Natural killer cell (primary cell): ENCODE data around the gene OSBPL10. TPM values are rescaled to one million over a fixed set of nuclear protein-coding genes. Genes with fewer than 3 reads are reported as not detected.

Source experiments
- ATAC-seq, 3 donors: fragments of 150-1000 bp in 2 of 3; fragments of 200-7000 bp in 1 of 3; cut with Tn5 transposase; 1 replicate in 1 of 3; 2 replicates in 2 of 3; pipeline ENCODE4 v1.10.0; 2021; ENCODE audit warnings: mild to moderate bottlenecking in 2 of 3, moderate library complexity in 2 of 3
- DNase-seq, 2 donors: peaks; one replicate each; pipeline versions ENCODE4 v3.0.0 to v3.0.0-alpha.2; 2013 to 2021; ENCODE audit warnings: mixed read lengths in 1 of 2
- H3K27ac ChIP-seq: one replicate; pipeline ENCODE4 v1.5.1; 2013; ENCODE audit warnings: mild to moderate bottlenecking, low read length
- H3K27me3 ChIP-seq: one replicate; pipeline ENCODE4 v1.6.1; 2013; ENCODE audit warnings: low read length; ENCODE audit not compliant: control insufficient read depth, insufficient read depth
- H3K36me3 ChIP-seq: one replicate; pipeline ENCODE4 v1.6.1; 2013; ENCODE audit warnings: low read length; ENCODE audit not compliant: control insufficient read depth, insufficient read depth
- H3K4me1 ChIP-seq: one replicate; pipeline ENCODE4 v1.6.1; 2013; ENCODE audit warnings: low read length; ENCODE audit not compliant: control insufficient read depth, insufficient read depth
- H3K4me3 ChIP-seq: one replicate; pipeline ENCODE4 v1.5.1; 2013; ENCODE audit warnings: low read length
- H3K9me3 ChIP-seq: one replicate; pipeline ENCODE4 v1.6.1; 2013; ENCODE audit warnings: low read length; ENCODE audit not compliant: control insufficient read depth, insufficient read depth
- H3K27ac Mint-ChIP-seq, 2 donors: one replicate each; pipeline ENCODE4 v1.8.0; 2022; ENCODE audit warnings: mild to moderate bottlenecking in 2 of 2, mixed read lengths in 2 of 2, moderate library complexity in 1 of 2
- H3K27me3 Mint-ChIP-seq, 2 donors: one replicate each; pipeline ENCODE4 v1.8.0; 2022; ENCODE audit warnings: low read depth in 2 of 2, mixed read lengths in 2 of 2
- H3K36me3 Mint-ChIP-seq: one replicate; pipeline ENCODE4 v1.8.0; 2022; ENCODE audit warnings: mixed read lengths
- H3K4me1 Mint-ChIP-seq, 2 donors: one replicate each; pipeline ENCODE4 v1.8.0; 2022; ENCODE audit warnings: mixed read lengths in 2 of 2
- H3K4me3 Mint-ChIP-seq: one replicate; pipeline ENCODE4 v1.8.0; 2022; ENCODE audit warnings: mild to moderate bottlenecking, moderate library complexity, mixed read lengths
- H3K9me3 Mint-ChIP-seq, 2 donors: one replicate each; pipeline ENCODE4 v1.8.0; 2022; ENCODE audit warnings: mixed read lengths in 2 of 2
- CTCF ChIP-seq: fragments of 200-600 bp; IDR thresholded peaks from one replicate; pipeline ENCODE4 v1.8.0; 2022; ENCODE audit warnings: antibody characterized with exemption
- WGBS: methylation state at CpG from one replicate; pipeline ENCODE4 v1.1.7; 2013; ENCODE audit warnings: missing lambda C conversion rate; ENCODE audit not compliant: insufficient coverage; 5-methylcytosine and 5-hydroxymethylcytosine counted together
- intact Hi-C: fragments of 100-400 bp; cut with micrococcal nuclease; formaldehyde crosslinking; loops from one replicate; pipeline ENCODE4 v1.14.2; 2022
- total RNA-seq, 4 donors: library from RNA; stranded (reverse); fragments of 120-200 nt in 1 of 4; gene quantifications; one replicate each; pipeline versions ENCODE4 v1.2.3 to v1.2.4, GENCODE V29; 2013 to 2022

Gene OSBPL10
- total RNA-seq, 3 donors from 2014 or later (not counting 1 experiment from before 2014, with no cell fraction given), result 1.00 to 3.6 (median 1.6) TPM

- no peak overlapping the region for H3K4me3 Mint-ChIP-seq
- Histone ChIP-seq H3K9me3 (no peaks in the 10 kb centered on the region), H3K27ac (no peak overlapping the region), H3K27me3 (no peaks in the 10 kb centered on the region), H3K4me1 (no peaks in the 10 kb centered on the region), H3K4me3 (no peak overlapping the region), H3K36me3 (no peaks in the 10 kb centered on the region)
- H3K36me3 Mint-ChIP-seq, result no peaks in the 10 kb centered on the region
- no peak overlapping the region for H3K27ac Mint-ChIP-seq
- H3K4me1 Mint-ChIP-seq, result peaks cover 4 to 7% of the 10 kb centered on the region in 2 donors
- ATAC-seq, result no peak
- H3K27me3 Mint-ChIP-seq, result peaks cover 6 to 9% of the 10 kb centered on the region in 2 donors
- WGBS, result 92% methylated on average over 4 of the region's 4 CpGs
- intact Hi-C loops, result no loop called here
- TF ChIP-seq CTCF, result no peak
- H3K9me3 Mint-ChIP-seq, result no peaks in the 10 kb centered on the region
- DNase-seq, result no peak
Measured at GRCh38 chr3:31709526-31709925, 271.5 kb downstream of the OSBPL10 start.

- ATAC-seq, result no peak
- Mint-ChIP-seq H3K36me3 (no peaks in the 10 kb centered on the region), H3K4me3 (no peak overlapping the region), H3K27me3 (peaks cover 2 to 9% of the 10 kb centered on the region in 2 donors), H3K27ac (no peak overlapping the region), H3K4me1 (peaks cover 5 to 8% of the 10 kb centered on the region in 2 donors), H3K9me3 (no peaks in the 10 kb centered on the region)
- H3K9me3 ChIP-seq, result no peaks in the 10 kb centered on the region
- H3K36me3 ChIP-seq, result no peaks in the 10 kb centered on the region
- WGBS, result 61% methylated on average over 9 of the region's 9 CpGs
- no peak for DNase-seq
- H3K4me3 ChIP-seq, result no peak overlapping the region
- H3K27me3 ChIP-seq, result no peaks in the 10 kb centered on the region
- H3K27ac ChIP-seq, result no peak overlapping the region
- no peaks in the 10 kb centered on the region for H3K4me1 ChIP-seq
- intact Hi-C loops, result no loop called here
- TF ChIP-seq CTCF, result no peak
Measured at GRCh38 chr3:31709005-31709404, 272.1 kb downstream of the OSBPL10 start.

- peaks cover 5 to 8% of the 10 kb centered on the region in 2 donors for H3K4me1 Mint-ChIP-seq
- peaks cover 5 to 13% of the 10 kb centered on the region in 2 donors for H3K27me3 Mint-ChIP-seq
- no peaks in the 10 kb centered on the region for H3K27me3 ChIP-seq
- H3K36me3 ChIP-seq, result no peaks in the 10 kb centered on the region
- no peaks in the 10 kb centered on the region for H3K9me3 Mint-ChIP-seq
- H3K27ac ChIP-seq, result no peak overlapping the region
- ATAC-seq (no peak), DNase-seq (no peak)
- H3K4me3 Mint-ChIP-seq, result no peak overlapping the region
- H3K4me1 ChIP-seq, result no peaks in the 10 kb centered on the region
- no peaks in the 10 kb centered on the region for H3K36me3 Mint-ChIP-seq
- H3K4me3 ChIP-seq, result no peak overlapping the region
- no peak overlapping the region for H3K27ac Mint-ChIP-seq
- H3K9me3 ChIP-seq, result no peaks in the 10 kb centered on the region
- intact Hi-C loops, result no loop called here
- no peak for TF ChIP-seq CTCF
Measured at GRCh38 chr3:31707286-31707685, 273.8 kb downstream of the OSBPL10 start.

GRCh38 chr3:31705736-31706135 lies 275.3 kb downstream of the OSBPL10 start:
- H3K27me3 ChIP-seq, result no peaks in the 10 kb centered on the region
- 100% methylated on average over 4 of the region's 4 CpGs for WGBS
- DNase-seq (no peak), ATAC-seq (no peak)
- Mint-ChIP-seq H3K4me3 (no peak overlapping the region), H3K27me3 (peaks cover 5 to 17% of the 10 kb centered on the region in 2 donors), H3K9me3 (no peaks in the 10 kb centered on the region), H3K27ac (no peak overlapping the region), H3K4me1 (peaks cover 5 to 8% of the 10 kb centered on the region in 2 donors), H3K36me3 (no peaks in the 10 kb centered on the region)
- intact Hi-C loops, result no loop called here
- no peaks in the 10 kb centered on the region for H3K9me3 ChIP-seq
- TF ChIP-seq CTCF, result no peak
- no peaks in the 10 kb centered on the region for H3K36me3 ChIP-seq
- H3K4me1 ChIP-seq, result no peaks in the 10 kb centered on the region
- H3K27ac ChIP-seq, result no peak overlapping the region
- no peak overlapping the region for H3K4me3 ChIP-seq
